Prostate gland (tissue), 2 donors: ENCODE results near the gene USP15.

Experiments
- CTCF ChIP-seq, 4 experiments: fragments of 200-600 bp in 2 of 4; fragments of 450-650 bp in 2 of 4; sonication (generic) in 2 of 4; IDR thresholded peaks; 1 replicate in 3 of 4; 2 replicates in 1 of 4; pipeline ENCODE4 v1.5.1; 2016 to 2019; ENCODE audit warnings: antibody characterized with exemption in 4 of 4, mild to moderate bottlenecking in 2 of 4, moderate library complexity in 2 of 4
- POLR2A ChIP-seq: fragments of 450-650 bp; IDR thresholded peaks from one replicate; pipeline ENCODE4 v1.6.1; 2016; ENCODE audit warnings: antibody characterized with exemption, mild to moderate bottlenecking
- POLR2AphosphoS5 ChIP-seq: sonication (generic); formaldehyde crosslinking; IDR thresholded peaks from one replicate; pipeline ENCODE4 v1.6.1; 2017; ENCODE audit warnings: antibody characterized with exemption

- no peak for TF ChIP-seq CTCF (IDR thresholded peaks at IDR 0.05)
- TF ChIP-seq POLR2A: no peak
- no peak for TF ChIP-seq POLR2AphosphoS5
Observed at GRCh38 chr12:62361048-62361447, 100.8 kb downstream of the USP15 start.
